ENCODE results near the gene MMAB. TPM values are rescaled to one million over a fixed set of nuclear protein-coding genes. Genes with fewer than 3 reads are reported as not detected.

Gene MMAB
- total and polyA plus RNA-seq, 2 of the 13 experiments (the other 11 are each of a cell fraction or from before 2014, with no cell fraction given), result 26.1 to 77.3 TPM

DNA sequence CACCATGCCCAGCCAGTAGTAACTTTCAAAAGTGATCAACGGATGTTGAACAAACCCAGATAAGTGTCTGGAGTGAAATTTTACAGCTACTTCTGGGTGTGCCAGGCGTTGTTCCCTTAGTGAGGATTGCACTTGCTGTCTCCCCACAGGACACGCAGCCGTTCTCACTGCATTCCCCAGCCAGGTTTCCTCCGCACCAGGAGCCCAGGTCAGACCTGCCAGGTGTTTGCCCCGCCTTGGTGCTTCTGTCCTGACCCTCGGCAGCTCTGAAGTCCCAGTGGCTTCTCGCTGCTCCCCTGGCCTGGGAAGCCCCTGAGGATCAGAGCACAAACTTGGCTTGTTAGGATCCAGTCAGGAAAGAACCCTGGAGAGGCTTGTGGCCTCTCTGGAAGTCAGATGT, 36.2 kb downstream of the MMAB start:
- intact Hi-C loops (cut with micrococcal nuclease; ENCODE audit: unreplicated experiment) (no loop called here), in situ Hi-C loops (cut with HindIII; ENCODE audit: extremely low pct_ligation_motif_present, low pct_unique_long_range_greater_than_20kb) (no loop called here)
- H3K4me3 ChIP-seq (replicated peaks in 1 of 3; ENCODE audit: insufficient read depth in 1 of 3, low read depth in 2 of 3, low read length in 3 of 3), result no peak overlapping the region
- no peaks in the 10 kb centered on the region; a peak in 1 of 5 replicates for H3K36me3 ChIP-seq (replicated peaks in 1 of 2; ENCODE audit: control insufficient read depth in 1 of 2, insufficient read depth in 2 of 2, low read length in 2 of 2)
- no peaks in the 10 kb centered on the region; a peak in 1 of 5 replicates for H3K27me3 ChIP-seq (ENCODE audit: control insufficient read depth in 1 of 2, insufficient read depth in 2 of 2, low read length in 2 of 2)
- no peaks in the 10 kb centered on the region for H3K9me3 ChIP-seq (ENCODE audit: low read length)
- TF ChIP-seq ATAD3A (CRISPR knock-in tag; IDR thresholded peaks at IDR 0.05) (no peak), ZNF24 (IDR thresholded peaks at IDR 0.05) (no peak), PPARG (CRISPR knock-in tag; conservative IDR thresholded peaks at IDR 0.05) (no peak), CBX1 (IDR thresholded peaks at IDR 0.05; ENCODE audit: low read depth) (no peak), RBFOX2 (IDR thresholded peaks at IDR 0.05; ENCODE audit: low read depth, low read length) (no peak), ZNF138 (CRISPR knock-in tag; IDR thresholded peaks at IDR 0.05; ENCODE audit: low read depth) (no peak), ZNF652 (CRISPR knock-in tag; IDR thresholded peaks at IDR 0.05; ENCODE audit: borderline replicate concordance, low read depth) (no peak), GTF2F1 (IDR thresholded peaks at IDR 0.05; ENCODE audit: low read length) (no peak), TAF1 (CRISPR knock-in tag; IDR thresholded peaks at IDR 0.05) (no peak), PHF21A (CRISPR knock-in tag; IDR thresholded peaks at IDR 0.05) (no peak), CREM (IDR thresholded peaks at IDR 0.05) (no peak), CREM (CRISPR knock-in tag; IDR thresholded peaks at IDR 0.05) (no peak), ZNF749 (CRISPR knock-in tag; IDR thresholded peaks at IDR 0.05; ENCODE audit: borderline replicate concordance) (no peak)
- TF ChIP-seq, protein P1, sequence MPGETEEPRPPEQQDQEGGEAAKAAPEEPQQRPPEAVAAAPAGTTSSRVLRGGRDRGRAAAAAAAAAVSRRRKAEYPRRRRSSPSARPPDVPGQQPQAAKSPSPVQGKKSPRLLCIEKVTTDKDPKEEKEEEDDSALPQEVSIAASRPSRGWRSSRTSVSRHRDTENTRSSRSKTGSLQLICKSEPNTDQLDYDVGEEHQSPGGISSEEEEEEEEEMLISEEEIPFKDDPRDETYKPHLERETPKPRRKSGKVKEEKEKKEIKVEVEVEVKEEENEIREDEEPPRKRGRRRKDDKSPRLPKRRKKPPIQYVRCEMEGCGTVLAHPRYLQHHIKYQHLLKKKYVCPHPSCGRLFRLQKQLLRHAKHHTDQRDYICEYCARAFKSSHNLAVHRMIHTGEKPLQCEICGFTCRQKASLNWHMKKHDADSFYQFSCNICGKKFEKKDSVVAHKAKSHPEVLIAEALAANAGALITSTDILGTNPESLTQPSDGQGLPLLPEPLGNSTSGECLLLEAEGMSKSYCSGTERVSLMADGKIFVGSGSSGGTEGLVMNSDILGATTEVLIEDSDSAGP (CRISPR knock-in tag; IDR thresholded peaks at IDR 0.05; ENCODE audit: borderline replicate concordance), result no peak
- ChIA-PET CTCF (ENCODE audit: low intra/inter-chr PET ratio, low total read pairs) (no interaction called here), POLR2A (no interaction called here)
- H4K20me1 ChIP-seq (ENCODE audit: insufficient read depth, low read length), result no peaks in the 10 kb centered on the region
- FAIRE-seq (no peak), ATAC-seq (no peak), DNase-seq (ENCODE audit: low spot score) (no peak)
- no peak overlapping the region for H3K4me2 ChIP-seq (ENCODE audit: low read depth, low read length)
- WGBS (ENCODE audit: low lambda C conversion rate), result 98% methylated on average over 8 of the region's 8 CpGs
- peaks cover 16% of the 10 kb centered on the region for H3K4me1 ChIP-seq (ENCODE audit: insufficient read depth, low read length)
- no TSS peak for BruUV-seq (replicated peaks)
- no peak overlapping the region for H3K9ac ChIP-seq (ENCODE audit: insufficient read depth, low read depth, low read length)
- no peak overlapping the region for H2AFZ ChIP-seq (ENCODE audit: low read length)
- H3K79me2 ChIP-seq (ENCODE audit: insufficient read depth, low read length), result no peaks in the 10 kb centered on the region
- no peak overlapping the region for H3K27ac ChIP-seq (ENCODE audit: extremely low read length, insufficient read depth, low read length)

All from HepG2 (cell line).